ENCODE data around the gene KIF18B. TPM values are rescaled to one million over a fixed set of nuclear protein-coding genes. Genes with fewer than 3 reads are reported as not detected.

Gene KIF18B
- total RNA-seq, 4 donors from 2014 or later: 0.72 TPM; not detected in 3

GRCh38 chr17:44914148-44914547, 33.4 kb downstream of the KIF18B start:
- TF ChIP-seq CTCF (IDR thresholded peaks at IDR 0.05): no peak
- DNase-seq (ENCODE audit: low spot score): no peak
- no peak for ATAC-seq (ENCODE audit: low FRiP score)

- no peak for DNase-seq (ENCODE audit: low spot score)
Observed at GRCh38 chr17:44913676-44914075, 33.9 kb downstream of the KIF18B start.

GRCh38 chr17:44912763-44913544, 34.6 kb downstream of the KIF18B start:
- no peak for TF ChIP-seq CTCF (IDR thresholded peaks at IDR 0.05)
- no peak for DNase-seq (ENCODE audit: low spot score)
- ATAC-seq (ENCODE audit: low FRiP score): no peak

More at GRCh38 chr17:44913676-44914075, 33.9 kb downstream of the KIF18B start:
- no peak for ATAC-seq (ENCODE audit: low FRiP score)
- TF ChIP-seq CTCF (IDR thresholded peaks at IDR 0.05): no peak

GRCh38 chr17:44911133-44912001, 36.2 kb downstream of the KIF18B start:
- no peak for TF ChIP-seq CTCF (IDR thresholded peaks at IDR 0.05)

GRCh38 chr17:44910231-44911106, 37.1 kb downstream of the KIF18B start:
- ATAC-seq (ENCODE audit: low FRiP score): no peak
- DNase-seq (ENCODE audit: low spot score): no peak
- no peak for TF ChIP-seq CTCF (IDR thresholded peaks at IDR 0.05)

More at GRCh38 chr17:44911133-44912001, 36.2 kb downstream of the KIF18B start:
- ATAC-seq (ENCODE audit: low FRiP score) (peak; percentile 16), DNase-seq (ENCODE audit: low spot score) (no peak)

GRCh38 chr17:44909681-44910144, 37.9 kb downstream of the KIF18B start:
- no peak for DNase-seq (ENCODE audit: low spot score)
- ATAC-seq (ENCODE audit: low FRiP score): no peak
- TF ChIP-seq CTCF (IDR thresholded peaks at IDR 0.05): no peak

Data from omental fat pad (tissue), 4 donors.